GM12892 (cell line): ENCODE measurements around the gene SLC39A11.

Experiments
- POLR2A ChIP-seq: IDR thresholded peaks from 2 replicates; pipeline ENCODE4 v1.6.1; 2011; ENCODE audit warnings: low read depth, low read length, control low read depth
- POLR2AphosphoS5 ChIP-seq: IDR thresholded peaks from 2 replicates; pipeline ENCODE4 v1.6.1; 2011; ENCODE audit warnings: low read depth, low read length, control low read depth

GRCh38 chr17:72826602-72827001 is 265.9 kb downstream of the SLC39A11 start:
- no peak for TF ChIP-seq POLR2AphosphoS5
- no peak for TF ChIP-seq POLR2A
